Transverse colon (tissue), 4 donors: ENCODE results near the gene PHF12. TPM values are rescaled to one million over a fixed set of nuclear protein-coding genes. Genes with fewer than 3 reads are reported as not detected.

Experiments used
- DNase-seq: peaks from one replicate; pipeline ENCODE4 v3.0.0-alpha.2; 2019
- H3K27ac ChIP-seq, 4 donors: fragments of 200-600 bp; sonication (generic); 2 replicates each; pipeline ENCODE4 v1.5.1; 2016 to 2018; ENCODE audit warnings: inconsistent platforms in 4 of 4
- H3K27me3 ChIP-seq: fragments of 200-600 bp; sonication (generic); 2 replicates; pipeline ENCODE4 v1.5.1; 2017; ENCODE audit warnings: inconsistent platforms
- H3K36me3 ChIP-seq, 4 donors: fragments of 200-600 bp; sonication (generic); 2 replicates each; pipeline ENCODE4 v1.5.1; 2017 to 2019; ENCODE audit warnings: inconsistent platforms in 4 of 4
- H3K4me1 ChIP-seq, 4 donors: fragments of 200-600 bp; sonication (generic); 2 replicates each; pipeline ENCODE4 v1.5.1; 2017 to 2020; ENCODE audit warnings: inconsistent platforms in 4 of 4
- H3K4me3 ChIP-seq, 4 donors: fragments of 200-600 bp; sonication (generic); 1 replicate in 1 of 4; 2 replicates in 3 of 4; pipeline versions ENCODE4 v1.5.1 to v1.6.1; 2017 to 2019; ENCODE audit warnings: inconsistent platforms in 4 of 4
- H3K9me3 ChIP-seq, 2 donors: fragments of 200-600 bp; sonication (generic); 2 replicates each; pipeline ENCODE4 v1.5.1; 2017 to 2019; ENCODE audit warnings: inconsistent platforms in 2 of 2
- CTCF ChIP-seq, 5 experiments: fragments of 200-600 bp in 3 of 5; fragments of 450-650 bp in 2 of 5; sonication (generic) in 3 of 5; IDR thresholded peaks; 1 replicate in 2 of 5; 2 replicates in 3 of 5; pipeline ENCODE4 v1.5.1; 2016 to 2017; ENCODE audit warnings: antibody characterized with exemption in 5 of 5, inconsistent platforms in 3 of 5, mild to moderate bottlenecking in 2 of 5, moderate library complexity in 1 of 5
- EP300 ChIP-seq: sonication (generic); formaldehyde crosslinking; IDR thresholded peaks from one replicate; pipeline ENCODE4 v1.6.1; 2017; ENCODE audit warnings: antibody characterized with exemption, low read depth
- POLR2A ChIP-seq: fragments of 450-650 bp; IDR thresholded peaks from one replicate; pipeline ENCODE4 v1.6.1; 2016; ENCODE audit warnings: antibody characterized with exemption, mild to moderate bottlenecking, moderate library complexity
- POLR2AphosphoS5 ChIP-seq, 3 donors: sonication (generic); formaldehyde crosslinking; IDR thresholded peaks; one replicate each; pipeline ENCODE4 v1.6.1; 2016; ENCODE audit warnings: antibody characterized with exemption in 3 of 3
- whole genome bisulfite sequencing, 2 donors: methylation state at CpG; one replicate each; pipeline ENCODE4 v1.1.5; 2018; ENCODE audit warnings: low coverage in 1 of 2; 5-methylcytosine and 5-hydroxymethylcytosine counted together
- in situ Hi-C, 4 donors: fragments of 200-750 bp; cut with MboI; loops; one replicate each; pipeline versions ENCODE4 v1.15.0 to v1.15.1; 2017; ENCODE audit warnings: low sequenced_read_pairs in 3 of 4, low pct_ligation_motif_present in 1 of 4, low pct_unique_long_range_greater_than_20kb in 1 of 4
- intact Hi-C: fragments of 100-400 bp; cut with DNase I; formaldehyde crosslinking; loops from one replicate; pipeline ENCODE4 v1.15.1; 2023; ENCODE audit warnings: low total_unique reads
- total RNA-seq, 4 donors: library from RNA; depleted of rRNA; stranded (reverse); fragments of >200 nt; gene quantifications; one replicate each; pipeline ENCODE4 v1.1.0, GENCODE V29; 2016

Gene PHF12
- 100 to 1,000 TPM in 1 of 4 donors, 10 to 100 TPM in 3; 43.5 to 134 (median 60.5) TPM for total RNA-seq

- intact Hi-C loops (loop anchor here (5.0 to 10.0 kb wide), 2 partner anchors 49 to 227 kb away; partner anchors contain the start of genes DHRS13, NEK8 and TLCD1), in situ Hi-C loops (no loop called here)
- TF ChIP-seq POLR2AphosphoS5 (IDR thresholded peaks at IDR 0.05) (peak; percentile 69 to 89 (median 81)), POLR2A (peak; percentile 36), EP300 (no peak), CTCF (IDR thresholded peaks at IDR 0.05) (no peak)
- H3K4me3 ChIP-seq: peak within 1 kb of the TSS; percentile 87 to 99 (median 94)
- H3K4me1 ChIP-seq: peaks cover 17 to 32% (median 29%) of the 10 kb centered on the region in 4 donors
- H3K9me3 ChIP-seq: no peaks in the 10 kb centered on the region
- WGBS, 2 donors: 0% methylated on average over 2 to 35 of the region's 51 CpGs
- no peaks in the 10 kb centered on the region for H3K27me3 ChIP-seq
- H3K36me3 ChIP-seq: no peaks in the 10 kb centered on the region
- peak within 1 kb of the TSS; percentile 98 to 99 (median 98) for H3K27ac ChIP-seq
- peak; percentile 100 for DNase-seq
Measured at GRCh38 chr17:28951428-28951990, at the start of gene PHF12. PHF12 (minus strand) TSS chr17:28951518; CDS start chr17:28950960, 558 bp downstream.

GRCh38 chr17:29000973-29001372 lies 49.7 kb upstream of the PHF12 start:
- Histone ChIP-seq H3K4me1 (peaks cover 0 to 8% (median 1%) of the 10 kb centered on the region in 4 donors), H3K27ac (no peak overlapping the region), H3K27me3 (peaks cover 34% of the 10 kb centered on the region), H3K36me3 (no peaks in the 10 kb centered on the region), H3K4me3 (no peak overlapping the region), H3K9me3 (no peaks in the 10 kb centered on the region)
- 68 to 74% methylated on average over 4 to 5 of the region's 5 CpGs for WGBS, 2 donors
- TF ChIP-seq POLR2A (no peak), CTCF (IDR thresholded peaks at IDR 0.05) (no peak), EP300 (no peak), POLR2AphosphoS5 (IDR thresholded peaks at IDR 0.05) (no peak)
- intact Hi-C loops (no loop called here), in situ Hi-C loops (loop anchor here in 1 of 4 donors (25.0 kb wide), 1 partner anchor 236 kb away; the partner anchor contains the start of gene CRYBA1)
- DNase-seq: no peak

- H3K4me1 ChIP-seq: peaks cover 0 to 3% (median 0%) of the 10 kb centered on the region in 4 donors
- no peak overlapping the region for H3K4me3 ChIP-seq
- no peaks in the 10 kb centered on the region for H3K36me3 ChIP-seq
- TF ChIP-seq POLR2AphosphoS5 (IDR thresholded peaks at IDR 0.05): no peak
- no peak for TF ChIP-seq CTCF (IDR thresholded peaks at IDR 0.05)
- no peak for TF ChIP-seq POLR2A
- no peak for TF ChIP-seq EP300
- H3K27me3 ChIP-seq: peaks cover 16% of the 10 kb centered on the region
- H3K27ac ChIP-seq: no peak overlapping the region
- intact Hi-C loops: no loop called here
- in situ Hi-C loops: no loop called here
- no peak for DNase-seq
- 57% methylated on average over 5 of the region's 5 CpGs; no CpG with 5 or more reads in 1 of the 2 donors for WGBS, 2 donors
- H3K9me3 ChIP-seq: no peaks in the 10 kb centered on the region
Measured at GRCh38 chr17:28999206-28999605, 47.9 kb upstream of the PHF12 start.

GRCh38 chr17:28997806-28998205 lies 46.5 kb upstream of the PHF12 start:
- in situ Hi-C loops (no loop called here), intact Hi-C loops (no loop called here)
- Histone ChIP-seq H3K4me1 (peaks cover 0 to 3% (median 0%) of the 10 kb centered on the region in 4 donors), H3K36me3 (no peaks in the 10 kb centered on the region), H3K4me3 (no peak overlapping the region), H3K9me3 (no peaks in the 10 kb centered on the region), H3K27ac (no peak overlapping the region), H3K27me3 (peaks cover 4% of the 10 kb centered on the region)
- 86 to 100% methylated on average over 1 of the region's 1 CpG for WGBS, 2 donors
- TF ChIP-seq EP300: no peak
- no peak for TF ChIP-seq CTCF (IDR thresholded peaks at IDR 0.05)
- TF ChIP-seq POLR2A: no peak
- TF ChIP-seq POLR2AphosphoS5 (IDR thresholded peaks at IDR 0.05): no peak
- DNase-seq: no peak
